Fibroblast of lung (primary cell): ENCODE measurements around the gene HS1BP3. TPM values are rescaled to one million over a fixed set of nuclear protein-coding genes. Genes with fewer than 3 reads are reported as not detected.

Experiments used
- DNase-seq, 2 donors: peaks; one replicate each; pipeline versions ENCODE4 v3.0.0 to v3.0.0-alpha.2; 2010; ENCODE audit warnings: low read depth in 2 of 2
- H2AFZ ChIP-seq: 2 replicates; pipeline ENCODE4 v1.5.1; 2012; ENCODE audit warnings: low read length, control low read depth, inconsistent platforms
- H3K27ac ChIP-seq: 2 replicates; pipeline ENCODE4 v1.5.1; 2011; ENCODE audit warnings: low read length, control low read depth; ENCODE audit not compliant: insufficient read depth
- H3K27me3 ChIP-seq: 2 replicates; pipeline ENCODE4 v1.5.1; 2011; ENCODE audit warnings: mild to moderate bottlenecking, low read length; ENCODE audit not compliant: control insufficient read depth, insufficient read depth
- H3K36me3 ChIP-seq: 2 replicates; pipeline ENCODE4 v1.5.1; 2011; ENCODE audit warnings: low read length; ENCODE audit not compliant: control insufficient read depth, insufficient read depth
- H3K4me1 ChIP-seq: 2 replicates; pipeline ENCODE4 v1.5.1; 2011; ENCODE audit warnings: low read length; ENCODE audit not compliant: control insufficient read depth, insufficient read depth; ENCODE audit errors: extremely low read depth
- H3K4me2 ChIP-seq: 2 replicates; pipeline ENCODE4 v1.5.1; 2011; ENCODE audit warnings: low read length, control low read depth; ENCODE audit not compliant: insufficient read depth; ENCODE audit errors: extremely low read depth
- H3K4me3 ChIP-seq, 4 experiments: fragments of 200-600 bp in 1 of 4; sonication (generic) in 1 of 4; replicated peaks in 1 of 4; 2 replicates each; pipeline ENCODE4 v1.5.1; 2011 to 2016; ENCODE audit warnings: low read length in 4 of 4, low read depth in 3 of 4, mild to moderate bottlenecking in 3 of 4, control low read depth in 2 of 4, inconsistent platforms in 1 of 4, mixed read lengths in 1 of 4; ENCODE audit not compliant: insufficient read depth in 1 of 4; ENCODE audit errors: control extremely low read depth in 1 of 4
- H3K79me2 ChIP-seq: 2 replicates; pipeline ENCODE4 v1.5.1; 2012; ENCODE audit warnings: mild to moderate bottlenecking, low read length, inconsistent platforms; ENCODE audit not compliant: control insufficient read depth, insufficient read depth
- H3K9ac ChIP-seq: 2 replicates; pipeline ENCODE4 v1.5.1; 2011; ENCODE audit warnings: mild to moderate bottlenecking, low read length, control low read depth; ENCODE audit not compliant: insufficient read depth
- H3K9me3 ChIP-seq: 2 replicates; pipeline ENCODE4 v1.5.1; 2012; ENCODE audit warnings: low read depth, low read length; ENCODE audit not compliant: control insufficient read depth, insufficient read depth
- H4K20me1 ChIP-seq: 2 replicates; pipeline ENCODE4 v1.5.1; 2011; ENCODE audit warnings: low read length; ENCODE audit not compliant: control insufficient read depth, insufficient read depth; ENCODE audit errors: extremely low read depth
- EZH2 ChIP-seq: IDR thresholded peaks from 2 replicates; pipeline ENCODE4 v1.5.1; 2012; ENCODE audit warnings: low read length, control low read depth, mild to moderate bottlenecking; ENCODE audit errors: missing control alignments
- polyA plus RNA-seq, 2 donors: library from polyadenylated mRNA; depleted of rRNA in 1 of 2; stranded (reverse) in 1 of 2; unstranded in 1 of 2; fragments of >200 nt; gene quantifications; 2 replicates each; pipeline ENCODE4 v1.2.1, GENCODE V29; 2011 to 2012; ENCODE audit warnings: missing spikeins in 1 of 2
- total RNA-seq: library from RNA; depleted of rRNA; stranded (reverse); fragments of >200 nt; gene quantifications from 2 replicates; pipeline ENCODE4 v1.2.1, GENCODE V29; 2014
- TF ChIP-seq, protein P1 (sequence below), 2 donors: IDR thresholded peaks in 1 of 2; conservative IDR thresholded peaks in 1 of 2; 1 replicate in 1 of 2; 2 replicates in 1 of 2; pipeline ENCODE4 v1.5.1; 2011 to 2012; ENCODE audit warnings: low read length in 2 of 2, control low read depth in 1 of 2, inconsistent platforms in 1 of 2, low read depth in 1 of 2, mild to moderate bottlenecking in 1 of 2

HS1BP3 gene
- total and polyA plus RNA-seq, 2 donors (not counting 1 experiment from before 2014, with no cell fraction given), result 17.8 to 38.1 TPM

DNA sequence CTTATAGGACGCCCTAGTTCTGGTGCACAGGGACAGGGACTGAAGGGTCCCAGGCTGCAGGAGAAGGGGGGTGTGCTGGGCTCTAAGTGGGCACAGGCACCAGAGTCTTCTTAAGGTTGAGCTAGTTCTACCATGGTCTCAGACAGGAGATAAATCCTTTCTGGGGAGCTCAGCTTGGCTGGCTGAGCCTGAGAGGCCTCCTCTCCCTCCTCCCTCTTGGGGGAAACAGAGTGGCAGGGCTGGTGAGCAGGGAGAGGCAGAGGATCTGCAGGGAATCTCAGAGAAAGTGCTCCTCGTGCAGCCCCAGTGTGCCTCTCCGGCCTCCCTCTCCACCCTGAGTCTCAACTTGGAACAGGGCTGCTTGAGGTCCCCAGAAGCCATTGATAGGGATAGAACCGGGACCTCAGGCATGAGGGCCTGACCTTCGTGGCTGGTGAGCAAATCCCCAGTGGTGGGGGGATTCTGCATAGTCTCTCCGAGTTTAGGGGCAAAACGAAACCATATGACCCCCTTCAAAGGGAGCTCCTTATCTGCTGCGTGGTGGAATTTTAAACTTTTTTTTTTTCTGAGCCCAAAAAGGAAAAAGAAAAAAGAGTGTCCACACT lies 18.1 kb upstream of the HS1BP3 start:
- peaks cover 82% of the 10 kb centered on the region for H3K27me3 ChIP-seq
- no peak overlapping the region for H3K27ac ChIP-seq
- H2AFZ ChIP-seq, result no peak overlapping the region
- H3K9me3 ChIP-seq, result no peaks in the 10 kb centered on the region
- no peak overlapping the region for H3K4me2 ChIP-seq
- no peak for DNase-seq
- no peak overlapping the region for H3K9ac ChIP-seq
- H3K36me3 ChIP-seq, result no peaks in the 10 kb centered on the region
- H4K20me1 ChIP-seq, result no peaks in the 10 kb centered on the region
- no peaks in the 10 kb centered on the region for H3K79me2 ChIP-seq
- TF ChIP-seq, protein P1, sequence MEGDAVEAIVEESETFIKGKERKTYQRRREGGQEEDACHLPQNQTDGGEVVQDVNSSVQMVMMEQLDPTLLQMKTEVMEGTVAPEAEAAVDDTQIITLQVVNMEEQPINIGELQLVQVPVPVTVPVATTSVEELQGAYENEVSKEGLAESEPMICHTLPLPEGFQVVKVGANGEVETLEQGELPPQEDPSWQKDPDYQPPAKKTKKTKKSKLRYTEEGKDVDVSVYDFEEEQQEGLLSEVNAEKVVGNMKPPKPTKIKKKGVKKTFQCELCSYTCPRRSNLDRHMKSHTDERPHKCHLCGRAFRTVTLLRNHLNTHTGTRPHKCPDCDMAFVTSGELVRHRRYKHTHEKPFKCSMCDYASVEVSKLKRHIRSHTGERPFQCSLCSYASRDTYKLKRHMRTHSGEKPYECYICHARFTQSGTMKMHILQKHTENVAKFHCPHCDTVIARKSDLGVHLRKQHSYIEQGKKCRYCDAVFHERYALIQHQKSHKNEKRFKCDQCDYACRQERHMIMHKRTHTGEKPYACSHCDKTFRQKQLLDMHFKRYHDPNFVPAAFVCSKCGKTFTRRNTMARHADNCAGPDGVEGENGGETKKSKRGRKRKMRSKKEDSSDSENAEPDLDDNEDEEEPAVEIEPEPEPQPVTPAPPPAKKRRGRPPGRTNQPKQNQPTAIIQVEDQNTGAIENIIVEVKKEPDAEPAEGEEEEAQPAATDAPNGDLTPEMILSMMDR (conservative IDR thresholded peaks at IDR 0.05 in 1 of 2, IDR thresholded peaks at IDR 0.05 in 1 of 2; ENCODE audit: low read depth in 1 of 2, low read length in 2 of 2), result no peak
- no peak for TF ChIP-seq EZH2
- no peak overlapping the region for H3K4me3 ChIP-seq
- H3K4me1 ChIP-seq, result no peaks in the 10 kb centered on the region

DNA sequence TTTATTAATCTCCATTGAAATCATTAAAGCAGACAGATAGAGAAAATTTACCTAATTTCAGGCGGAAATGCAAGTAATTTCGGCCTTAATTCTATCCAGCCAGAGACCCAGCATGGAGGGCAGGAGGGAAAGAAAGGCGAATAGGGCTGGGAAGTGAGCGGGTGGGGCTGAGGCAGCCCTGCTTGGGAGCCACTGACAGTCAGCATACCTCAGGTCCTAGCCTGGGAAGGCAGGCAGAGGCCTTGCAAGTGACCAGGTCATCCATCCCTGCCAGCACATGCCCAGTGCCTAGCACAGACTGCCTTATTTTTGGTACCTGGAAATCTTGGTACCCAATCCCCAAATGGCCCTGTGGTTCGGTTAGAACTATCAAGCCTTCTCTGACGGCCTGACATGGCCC lies 17.6 kb upstream of the HS1BP3 start:
- no peak overlapping the region for H3K9ac ChIP-seq
- no peaks in the 10 kb centered on the region for H3K79me2 ChIP-seq
- no peak overlapping the region for H3K4me3 ChIP-seq
- H3K4me1 ChIP-seq, result no peaks in the 10 kb centered on the region
- no peak for DNase-seq
- H3K27ac ChIP-seq, result no peak overlapping the region
- H3K36me3 ChIP-seq, result no peaks in the 10 kb centered on the region
- H4K20me1 ChIP-seq, result no peaks in the 10 kb centered on the region
- no peak overlapping the region for H2AFZ ChIP-seq
- H3K27me3 ChIP-seq, result peaks cover 84% of the 10 kb centered on the region
- H3K4me2 ChIP-seq, result no peak overlapping the region
- peak; percentile 3 for TF ChIP-seq EZH2
- TF ChIP-seq, protein P1 (conservative IDR thresholded peaks at IDR 0.05 in 1 of 2, IDR thresholded peaks at IDR 0.05 in 1 of 2; ENCODE audit: low read depth in 1 of 2, low read length in 2 of 2), result no peak
- H3K9me3 ChIP-seq, result no peaks in the 10 kb centered on the region

DNA sequence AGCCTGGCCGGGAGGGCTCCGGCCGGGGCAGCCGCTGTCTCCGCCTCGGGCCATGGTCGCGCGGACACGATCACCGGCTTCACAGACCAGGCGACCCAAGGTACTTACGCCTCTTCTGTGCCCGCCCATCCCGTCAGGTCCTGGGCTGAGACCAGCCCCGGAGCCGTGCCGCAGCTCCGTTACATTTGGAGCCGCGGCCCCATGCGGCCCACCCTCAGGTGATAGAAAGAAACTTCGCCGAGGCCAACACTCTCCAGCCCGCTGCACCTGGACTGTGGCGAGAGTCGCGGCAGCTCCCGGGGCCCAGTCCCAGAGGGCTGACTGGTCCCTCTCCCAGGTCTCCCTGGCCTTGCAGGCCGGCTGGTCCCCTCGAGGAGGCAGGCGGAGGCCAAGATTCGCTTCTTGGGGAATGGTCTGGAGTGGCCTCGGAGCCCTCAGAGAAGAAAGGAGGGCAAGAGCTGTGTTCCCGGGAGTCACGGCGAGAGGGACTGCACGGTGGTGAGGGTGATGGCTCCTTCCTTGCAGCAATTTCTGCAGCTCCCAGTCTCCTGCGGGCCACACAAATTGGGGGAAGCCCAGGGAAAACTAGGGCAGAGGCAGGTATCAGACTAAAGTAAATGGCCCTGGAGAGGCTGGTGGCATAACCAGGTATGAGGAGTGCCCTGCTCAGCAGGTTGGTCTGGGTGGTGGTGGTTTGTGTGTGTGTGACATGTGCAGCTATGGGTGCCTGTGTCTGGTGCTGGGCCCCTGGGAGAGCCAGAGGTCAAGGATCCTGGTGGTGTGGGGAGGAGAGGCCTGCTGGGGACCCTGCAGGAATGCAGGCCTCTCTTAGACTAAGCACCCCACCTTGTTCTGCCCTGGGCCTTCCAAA lies 16.9 kb upstream of the HS1BP3 start:
- DNase-seq, result no peak
- peaks cover 90% of the 10 kb centered on the region for H3K27me3 ChIP-seq
- H2AFZ ChIP-seq, result no peak overlapping the region
- no peaks in the 10 kb centered on the region for H4K20me1 ChIP-seq
- no peak overlapping the region for H3K9ac ChIP-seq
- no peaks in the 10 kb centered on the region for H3K9me3 ChIP-seq
- H3K4me3 ChIP-seq, result no peak overlapping the region
- H3K36me3 ChIP-seq, result no peaks in the 10 kb centered on the region
- no peaks in the 10 kb centered on the region for H3K79me2 ChIP-seq
- TF ChIP-seq, protein P1 (conservative IDR thresholded peaks at IDR 0.05 in 1 of 2, IDR thresholded peaks at IDR 0.05 in 1 of 2; ENCODE audit: low read depth in 1 of 2, low read length in 2 of 2), result no peak
- TF ChIP-seq EZH2, result peak; percentile 87
- no peak overlapping the region for H3K27ac ChIP-seq
- H3K4me2 ChIP-seq, result peak overlapping the region; percentile 64
- no peaks in the 10 kb centered on the region for H3K4me1 ChIP-seq
